K562 (cell line): ENCODE measurements around the gene DCAKD. TPM values are rescaled to one million over a fixed set of nuclear protein-coding genes. Genes with fewer than 3 reads are reported as not detected.

ENCODE experiments used
- CEBPB ChIP-seq: fragments of 450-650 bp; IDR thresholded peaks from 2 replicates; pipeline ENCODE4 v1.6.1; 2016; ENCODE audit warnings: missing genetic modification characterization, missing compliant biosample characterization
- CHD2 ChIP-seq: IDR thresholded peaks from 2 replicates; pipeline ENCODE4 v1.6.1; 2011; ENCODE audit warnings: low read depth, low read length
- CREM ChIP-seq: IDR thresholded peaks from 2 replicates; pipeline ENCODE4 v1.6.1; 2014; ENCODE audit warnings: antibody characterized with exemption, low read depth
- FOSL1 ChIP-seq: fragments of 200-800 bp; sonication (Bioruptor generic); conservative IDR thresholded peaks from 2 replicates; pipeline ENCODE4 v1.6.1; 2016; ENCODE audit warnings: missing genetic modification characterization, missing compliant biosample characterization
- FOXJ2 ChIP-seq: fragments of 200-800 bp; sonication (Bioruptor generic); IDR thresholded peaks from 2 replicates; pipeline ENCODE4 v1.6.1; 2016; ENCODE audit warnings: missing genetic modification characterization, missing compliant biosample characterization
- FOXJ3 ChIP-seq: sonication (generic); formaldehyde crosslinking; IDR thresholded peaks from 2 replicates; pipeline ENCODE4 v1.4.0; 2020; ENCODE audit warnings: mild to moderate bottlenecking, missing genetic modification reagents
- HMG20A ChIP-seq: fragments of 450-650 bp; formaldehyde crosslinking; conservative IDR thresholded peaks from 2 replicates; pipeline ENCODE4 v1.4.0; 2020; ENCODE audit warnings: mild to moderate bottlenecking, mixed read lengths
- NFATC3 ChIP-seq: fragments of 450-650 bp; IDR thresholded peaks from 2 replicates; pipeline ENCODE4 v1.6.1; 2017; ENCODE audit warnings: mild to moderate bottlenecking
- RBBP5 ChIP-seq: fragments of 200-600 bp; sonication (generic); IDR thresholded peaks from 2 replicates; pipeline ENCODE4 v1.6.1; 2012; ENCODE audit warnings: borderline replicate concordance, mild to moderate bottlenecking, low read length, control low read depth, inconsistent platforms; ENCODE audit not compliant: insufficient read depth, poor library complexity, severe bottlenecking
- SMARCC2 ChIP-seq: fragments of 450-650 bp; IDR thresholded peaks from 2 replicates; pipeline ENCODE4 v1.6.1; 2017; ENCODE audit warnings: antibody characterized with exemption, moderate library complexity, mild to moderate bottlenecking, low read depth
- TFE3 ChIP-seq: fragments of 450-650 bp; formaldehyde crosslinking; IDR thresholded peaks from 2 replicates; pipeline ENCODE4 v1.4.0; 2020; ENCODE audit warnings: mild to moderate bottlenecking, mixed read lengths
- THRA ChIP-seq: fragments of 450-650 bp; IDR thresholded peaks from 2 replicates; pipeline ENCODE4 v1.6.1; 2017; ENCODE audit warnings: mild to moderate bottlenecking, moderate library complexity
- ZBTB17 ChIP-seq: fragments of 450-650 bp; formaldehyde crosslinking; IDR thresholded peaks from 2 replicates; pipeline ENCODE4 v1.4.0; 2020; ENCODE audit warnings: mild to moderate bottlenecking
- ZBTB49 ChIP-seq: sonication (generic); formaldehyde crosslinking; IDR thresholded peaks from 2 replicates; pipeline ENCODE4 v1.8.0; 2022; ENCODE audit warnings: missing genetic modification reagents, mild to moderate bottlenecking, borderline replicate concordance
- ZC3H8 ChIP-seq: fragments of 450-650 bp; IDR thresholded peaks from 2 replicates; pipeline ENCODE4 v1.6.1; 2017
- ZNF699 ChIP-seq: fragments of 250-450 bp; sonication (Bioruptor Pico); IDR thresholded peaks from 2 replicates; pipeline ENCODE4 v1.8.0; 2021; ENCODE audit warnings: mild to moderate bottlenecking, moderate library complexity; ENCODE audit not compliant: insufficient replicate concordance
- polyA plus RNA-seq, 8 experiments: library from polyadenylated mRNA; depleted of rRNA in 4 of 8; stranded (reverse) in 5 of 8; unstranded in 3 of 8; fragments of >200 nt; fragmentation: Nextera tagmentation in 2 of 8; fragmentation: Illumina TruSeq in 1 of 8; extraction: Ambion mirVana in 2 of 8; extraction: Trizol in 1 of 8; gene quantifications; 2 replicates each; pipeline versions ENCODE4 v1.2.1 to v1.2.3, GENCODE V29; 2011 to 2014; ENCODE audit warnings: inconsistent platforms in 1 of 8, missing spikeins in 1 of 8
- total RNA-seq, 7 experiments: library from RNA; depleted of rRNA in 6 of 7; stranded (reverse); fragments of >200 nt in 6 of 7; fragmentation: Illumina TruSeq in 2 of 7; extraction: Trizol in 2 of 7; gene quantifications; 2 replicates each; pipeline versions ENCODE4 v1.2.1 to v1.2.3, GENCODE V29; 2011 to 2021; ENCODE audit warnings: low replicate concordance in 1 of 7

Gene DCAKD
- total and polyA plus RNA-seq, 9 of the 15 experiments (the other 6 are each of a cell fraction or from before 2014, with no cell fraction given) = 7.9 to 35.5 (median 21.4) TPM

GRCh38 chr17:45031231-45032173 is 19.9 kb downstream of the DCAKD start (continued):
- TF ChIP-seq HMG20A (CRISPR knock-in tag) (no peak), TFE3 (CRISPR knock-in tag) (no peak), ZNF699 (CRISPR knock-in tag) (no peak), CEBPB (no peak), CHD2 (no peak), ZBTB17 (CRISPR knock-in tag) (no peak), RBBP5 (no peak), FOXJ3 (no peak), NFATC3 (no peak), FOXJ2 (no peak), CREM (peak; percentile 48), SMARCC2 (0 out of 2 replicates have a peak, but pooled peaks have one; percentile 30), FOSL1 (tag) (peak; percentile 35; the same call in 1 of the 2 replicates), THRA (no peak), ZBTB49 (CRISPR knock-in tag) (no peak), ZC3H8 (no peak)
